Measurements from ENCODE around the gene ZNF550.
A peak's percentile ranks its signal among the peaks of the same experiment; 100 is the strongest.

Gene ZNF550

DNA sequence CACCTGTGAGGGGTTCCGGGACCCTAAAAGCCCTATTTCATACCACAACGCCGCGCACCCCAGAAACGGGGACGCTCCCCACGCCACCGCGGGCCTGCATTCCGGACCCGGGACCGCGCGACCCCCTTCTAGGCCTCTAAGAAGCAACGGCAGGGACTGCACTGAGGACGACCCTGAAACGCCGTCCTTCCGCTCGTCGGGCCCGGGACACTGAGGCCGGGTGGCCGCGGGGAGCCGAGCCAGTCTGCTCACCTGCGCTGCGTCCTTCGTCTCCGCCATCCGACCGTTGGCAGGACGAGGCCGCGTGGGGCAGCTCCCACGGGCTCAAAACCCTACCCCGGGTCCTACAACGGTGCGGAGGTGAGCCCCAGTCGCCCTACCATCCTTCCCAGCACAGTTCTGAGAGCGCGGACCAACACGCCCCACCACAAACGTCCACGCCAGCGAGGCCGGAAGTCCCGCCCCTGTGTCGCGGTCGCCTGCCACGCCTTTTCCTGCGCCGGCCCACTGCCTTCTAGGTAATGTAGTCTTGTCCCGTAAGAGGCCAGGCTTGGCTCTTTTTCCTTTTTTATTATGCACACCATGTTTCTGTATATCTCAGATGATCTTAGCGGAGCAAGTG, at the start of gene ZNF550:
Gene ZNF550 (minus strand): TSS at position 460 of the 622 bp plus-strand sequence. CDS start 181 bp downstream, at position 279.
- peaks cover 5 to 37% of the 10 kb centered on the region in 2 donors for H3K9me3 ChIP-seq (ENCODE audit: control insufficient read depth in 1 of 2, low read length in 2 of 2)

GRCh38 chr19:57606931-57607330, 47.3 kb upstream of the ZNF550 start:
- no peak overlapping the region for H3K27ac ChIP-seq (ENCODE audit: low read length)
- no peaks in the 10 kb centered on the region for H3K27me3 ChIP-seq (ENCODE audit: low read depth, low read length)
- H3K4me3 ChIP-seq (ENCODE audit: low read depth in 1 of 2, low read length in 2 of 2): peak overlapping the region in 1 of 2 donors; percentile 45
- H3K9me3 ChIP-seq (ENCODE audit: control insufficient read depth in 1 of 2, low read length in 2 of 2): peaks cover 49 to 65% of the 10 kb centered on the region in 2 donors
- peaks cover 26 to 66% of the 10 kb centered on the region in 2 donors for H3K36me3 ChIP-seq (ENCODE audit: control insufficient read depth in 1 of 2, insufficient read depth in 2 of 2, low read length in 2 of 2)
- no peaks in the 10 kb centered on the region for H3K4me1 ChIP-seq (ENCODE audit: control insufficient read depth in 1 of 2, insufficient read depth in 2 of 2, low read length in 2 of 2)

More for the DNA sequence above, at the start of gene ZNF550:
- peaks cover 11 to 17% of the 10 kb centered on the region in 2 donors for H3K4me1 ChIP-seq (ENCODE audit: control insufficient read depth in 1 of 2, insufficient read depth in 2 of 2, low read length in 2 of 2)
- peak within 1 kb of the TSS; percentile 74 to 98 for H3K4me3 ChIP-seq (ENCODE audit: low read depth in 1 of 2, low read length in 2 of 2)
- peak within 1 kb of the TSS; percentile 31 for H3K27ac ChIP-seq (ENCODE audit: low read length)
- H3K27me3 ChIP-seq (ENCODE audit: low read depth, low read length): no peaks in the 10 kb centered on the region
- peaks cover 18 to 20% of the 10 kb centered on the region in 2 donors for H3K36me3 ChIP-seq (ENCODE audit: control insufficient read depth in 1 of 2, insufficient read depth in 2 of 2, low read length in 2 of 2)

DNA sequence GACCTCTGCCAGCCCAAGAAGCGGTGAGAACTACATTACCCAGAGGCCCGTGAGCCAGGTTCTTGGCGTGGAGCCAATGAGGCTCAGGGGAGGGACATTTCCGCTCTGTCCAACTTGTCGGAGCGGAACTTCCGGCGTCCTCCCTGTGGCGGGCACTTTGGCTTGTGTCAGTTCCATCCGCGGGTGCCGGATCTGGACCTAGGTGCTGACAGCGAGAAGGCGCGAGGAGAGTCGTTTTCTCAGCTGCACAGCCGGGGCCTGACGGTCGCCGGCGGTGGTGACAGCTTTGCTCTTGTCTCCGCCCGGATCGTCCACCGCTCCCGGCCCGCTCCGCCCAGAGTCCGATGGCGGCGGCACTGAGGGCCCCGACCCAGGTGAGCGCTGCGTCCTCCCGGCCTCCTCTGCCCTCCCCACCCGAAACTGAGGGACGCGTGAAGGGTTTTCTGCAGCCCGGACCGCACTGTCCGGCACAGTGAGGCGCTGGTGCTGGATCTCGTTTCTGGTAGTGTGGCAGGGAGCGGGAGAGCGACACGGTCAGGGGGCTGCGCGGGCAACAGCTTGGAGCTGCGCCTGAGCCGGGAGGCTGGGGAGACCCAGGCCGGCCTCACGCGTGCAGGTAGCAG, 40.2 kb upstream of the ZNF550 start, which contains the start of gene ZNF530:
Gene ZNF530 (plus strand): TSS at position 125 of the 623 bp plus-strand sequence. CDS start 4,461 bp downstream, outside the sequence.
- Histone ChIP-seq H3K9me3 (ENCODE audit: control insufficient read depth in 1 of 2, low read length in 2 of 2) (peaks cover 15 to 31% of the 10 kb centered on the region in 2 donors), H3K4me1 (ENCODE audit: control insufficient read depth in 1 of 2, insufficient read depth in 2 of 2, low read length in 2 of 2) (peaks cover 4 to 14% of the 10 kb centered on the region in 2 donors), H3K36me3 (ENCODE audit: control insufficient read depth in 1 of 2, insufficient read depth in 2 of 2, low read length in 2 of 2) (peaks cover 8 to 35% of the 10 kb centered on the region in 2 donors), H3K27ac (ENCODE audit: low read length) (no peak within 1 kb of the TSS), H3K4me3 (ENCODE audit: low read depth in 1 of 2, low read length in 2 of 2) (peak within 1 kb of the TSS; percentile 70 to 93), H3K27me3 (ENCODE audit: low read depth, low read length) (no peaks in the 10 kb centered on the region)

- H3K9me3 ChIP-seq (ENCODE audit: control insufficient read depth in 1 of 2, low read length in 2 of 2): peaks cover 10 to 30% of the 10 kb centered on the region in 2 donors
- H3K4me1 ChIP-seq (ENCODE audit: control insufficient read depth in 1 of 2, insufficient read depth in 2 of 2, low read length in 2 of 2): peaks cover 4 to 14% of the 10 kb centered on the region in 2 donors
- no peak overlapping the region for H3K27ac ChIP-seq (ENCODE audit: low read length)
- no peaks in the 10 kb centered on the region for H3K27me3 ChIP-seq (ENCODE audit: low read depth, low read length)
- peaks cover 3 to 30% of the 10 kb centered on the region in 2 donors for H3K36me3 ChIP-seq (ENCODE audit: control insufficient read depth in 1 of 2, insufficient read depth in 2 of 2, low read length in 2 of 2)
- H3K4me3 ChIP-seq (ENCODE audit: low read depth in 1 of 2, low read length in 2 of 2): peak overlapping the region; percentile 70 to 93
These were observed 39.7 kb upstream of the ZNF550 start for GRCh38 chr19:57599377-57599760.

- Histone ChIP-seq H3K36me3 (ENCODE audit: control insufficient read depth in 1 of 2, insufficient read depth in 2 of 2, low read length in 2 of 2) (peaks cover 22 to 62% of the 10 kb centered on the region in 2 donors), H3K27ac (ENCODE audit: low read length) (no peak overlapping the region), H3K4me3 (ENCODE audit: low read depth in 1 of 2, low read length in 2 of 2) (peak overlapping the region in 1 of 2 donors; percentile 56), H3K9me3 (ENCODE audit: control insufficient read depth in 1 of 2, low read length in 2 of 2) (peaks cover 46 to 76% of the 10 kb centered on the region in 2 donors), H3K4me1 (ENCODE audit: control insufficient read depth in 1 of 2, insufficient read depth in 2 of 2, low read length in 2 of 2) (peaks cover 0 to 19% of the 10 kb centered on the region in 2 donors), H3K27me3 (ENCODE audit: low read depth, low read length) (no peaks in the 10 kb centered on the region)
These were observed 27.9 kb upstream of the ZNF550 start for GRCh38 chr19:57587529-57587928.

GRCh38 chr19:57583521-57584416, 24.1 kb upstream of the ZNF550 start, which contains the start of gene ZIK1:
ZIK1 (plus strand) TSS chr19:57584145; CDS start chr19:57584357, 212 bp downstream.
- no peaks in the 10 kb centered on the region for H3K27me3 ChIP-seq (ENCODE audit: low read depth, low read length)
- peaks cover 0 to 23% of the 10 kb centered on the region in 2 donors for H3K4me1 ChIP-seq (ENCODE audit: control insufficient read depth in 1 of 2, insufficient read depth in 2 of 2, low read length in 2 of 2)
- peaks cover 12 to 39% of the 10 kb centered on the region in 2 donors for H3K9me3 ChIP-seq (ENCODE audit: control insufficient read depth in 1 of 2, low read length in 2 of 2)
- no peak within 1 kb of the TSS for H3K27ac ChIP-seq (ENCODE audit: low read length)
- peak within 1 kb of the TSS; percentile 55 to 89 for H3K4me3 ChIP-seq (ENCODE audit: low read depth in 1 of 2, low read length in 2 of 2)
- H3K36me3 ChIP-seq (ENCODE audit: control insufficient read depth in 1 of 2, insufficient read depth in 2 of 2, low read length in 2 of 2): peaks cover 2 to 24% of the 10 kb centered on the region in 2 donors

DNA sequence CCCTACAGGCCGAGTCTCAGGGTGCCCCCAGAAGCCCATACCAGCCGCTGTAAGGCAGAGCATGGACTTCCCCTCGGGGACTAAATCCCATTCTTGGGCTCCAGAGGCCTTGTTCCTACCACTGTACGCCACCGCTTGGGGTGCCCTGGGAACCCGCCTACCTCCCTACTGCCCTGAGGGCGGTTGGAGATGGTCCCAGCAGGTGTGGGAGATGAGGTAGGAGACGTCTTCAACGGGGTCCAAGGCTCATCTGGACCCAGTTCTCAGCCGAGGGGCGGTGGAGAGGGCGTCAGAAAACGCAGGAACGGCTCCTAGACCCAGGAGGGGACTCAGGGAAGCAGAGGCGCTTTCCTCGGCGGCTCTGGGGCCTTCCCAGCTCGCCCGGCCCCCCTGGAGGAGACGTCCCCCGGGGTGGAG, 23.4 kb upstream of the ZNF550 start:
- Histone ChIP-seq H3K4me3 (ENCODE audit: low read depth in 1 of 2, low read length in 2 of 2) (peak overlapping the region; percentile 55 to 89), H3K4me1 (ENCODE audit: control insufficient read depth in 1 of 2, insufficient read depth in 2 of 2, low read length in 2 of 2) (peaks cover under 1 to 24% of the 10 kb centered on the region in 2 donors), H3K36me3 (ENCODE audit: control insufficient read depth in 1 of 2, insufficient read depth in 2 of 2, low read length in 2 of 2) (peaks cover 0 to 20% of the 10 kb centered on the region in 2 donors), H3K27ac (ENCODE audit: low read length) (no peak overlapping the region), H3K27me3 (ENCODE audit: low read depth, low read length) (no peaks in the 10 kb centered on the region), H3K9me3 (ENCODE audit: control insufficient read depth in 1 of 2, low read length in 2 of 2) (peaks cover 5 to 32% of the 10 kb centered on the region in 2 donors)

GRCh38 chr19:57578487-57579205, 19.0 kb upstream of the ZNF550 start, which contains the start of gene ZNF416:
ZNF416 (minus strand) TSS chr19:57578911; CDS start chr19:57578704, 207 bp downstream.
- peaks cover 37 to 47% of the 10 kb centered on the region in 2 donors for H3K9me3 ChIP-seq (ENCODE audit: control insufficient read depth in 1 of 2, low read length in 2 of 2)
- H3K27ac ChIP-seq (ENCODE audit: low read length): no peak within 1 kb of the TSS

GRCh38 chr19:57576661-57577060, 17.0 kb upstream of the ZNF550 start:
- Histone ChIP-seq H3K4me1 (ENCODE audit: control insufficient read depth in 1 of 2, insufficient read depth in 2 of 2, low read length in 2 of 2) (peaks cover 6 to 13% of the 10 kb centered on the region in 2 donors), H3K27me3 (ENCODE audit: low read depth, low read length) (no peaks in the 10 kb centered on the region), H3K36me3 (ENCODE audit: control insufficient read depth in 1 of 2, insufficient read depth in 2 of 2, low read length in 2 of 2) (peaks cover 46 to 60% of the 10 kb centered on the region in 2 donors), H3K4me3 (ENCODE audit: low read depth in 1 of 2, low read length in 2 of 2) (peak overlapping the region in 1 of 2 donors; percentile 99), H3K9me3 (ENCODE audit: control insufficient read depth in 1 of 2, low read length in 2 of 2) (peaks cover 57 to 62% of the 10 kb centered on the region in 2 donors), H3K27ac (ENCODE audit: low read length) (no peak overlapping the region)

More at GRCh38 chr19:57578487-57579205, 19.0 kb upstream of the ZNF550 start, which contains the start of gene ZNF416:
- peaks cover 29 to 40% of the 10 kb centered on the region in 2 donors for H3K36me3 ChIP-seq (ENCODE audit: control insufficient read depth in 1 of 2, insufficient read depth in 2 of 2, low read length in 2 of 2)
- H3K4me1 ChIP-seq (ENCODE audit: control insufficient read depth in 1 of 2, insufficient read depth in 2 of 2, low read length in 2 of 2): peaks cover 6 to 20% of the 10 kb centered on the region in 2 donors
- H3K27me3 ChIP-seq (ENCODE audit: low read depth, low read length): no peaks in the 10 kb centered on the region
- H3K4me3 ChIP-seq (ENCODE audit: low read depth in 1 of 2, low read length in 2 of 2): peak within 1 kb of the TSS; percentile 78 to 99

DNA sequence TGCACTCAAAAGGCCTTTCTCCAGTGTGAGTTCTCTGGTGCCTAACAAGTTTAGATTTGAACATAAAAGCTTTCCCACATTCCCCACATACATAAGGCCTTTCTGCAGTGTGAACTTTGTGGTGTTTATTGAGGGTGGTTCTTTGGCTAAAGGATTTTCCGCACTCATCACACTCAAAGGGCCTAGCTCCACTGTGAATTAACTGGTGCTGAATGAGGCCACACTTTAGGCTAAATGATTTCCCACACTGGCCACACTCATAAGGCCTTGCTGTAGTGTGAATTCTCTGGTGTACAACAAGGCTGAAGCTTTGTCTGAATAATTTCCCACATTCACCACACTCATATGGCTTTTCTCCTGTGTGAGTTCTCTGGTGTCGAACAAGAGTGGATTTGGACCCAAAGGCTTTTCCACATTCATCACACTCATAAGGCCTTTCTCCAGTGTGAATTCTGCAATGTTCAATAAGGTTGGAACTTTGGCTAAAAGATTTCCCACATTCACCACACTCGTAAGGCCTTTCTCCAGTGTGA, 12.8 kb upstream of the ZNF550 start:
- H3K9me3 ChIP-seq (ENCODE audit: control insufficient read depth in 1 of 2, low read length in 2 of 2): peaks cover 83 to 97% of the 10 kb centered on the region in 2 donors
- H3K27me3 ChIP-seq (ENCODE audit: low read depth, low read length): no peaks in the 10 kb centered on the region
- peaks cover 0 to 2% of the 10 kb centered on the region in 2 donors for H3K4me1 ChIP-seq (ENCODE audit: control insufficient read depth in 1 of 2, insufficient read depth in 2 of 2, low read length in 2 of 2)
- H3K36me3 ChIP-seq (ENCODE audit: control insufficient read depth in 1 of 2, insufficient read depth in 2 of 2, low read length in 2 of 2): peaks cover 46 to 72% of the 10 kb centered on the region in 2 donors
- H3K27ac ChIP-seq (ENCODE audit: low read length): no peak overlapping the region
- peak overlapping the region; percentile 12 to 99 for H3K4me3 ChIP-seq (ENCODE audit: low read depth in 1 of 2, low read length in 2 of 2)

Data from muscle layer of duodenum (tissue), 2 donors.